Daoy (cell line): ENCODE measurements around the gene ADRM1. TPM values are rescaled to one million over a fixed set of nuclear protein-coding genes. Genes with fewer than 3 reads are reported as not detected.

Experiments used
- DNase-seq: peaks from one replicate; pipeline ENCODE4 v3.0.0-alpha.2; 2015; ENCODE audit warnings: low read depth
- total RNA-seq: library from RNA; depleted of rRNA; stranded (reverse); fragments of >200 nt; shearing (Covaris generic); gene quantifications from 2 replicates; pipeline ENCODE4 v1.2.3, GENCODE V29; 2014

ADRM1 gene
- total RNA-seq, 1 experiment from 2014 or later, result 390 TPM

DNA sequence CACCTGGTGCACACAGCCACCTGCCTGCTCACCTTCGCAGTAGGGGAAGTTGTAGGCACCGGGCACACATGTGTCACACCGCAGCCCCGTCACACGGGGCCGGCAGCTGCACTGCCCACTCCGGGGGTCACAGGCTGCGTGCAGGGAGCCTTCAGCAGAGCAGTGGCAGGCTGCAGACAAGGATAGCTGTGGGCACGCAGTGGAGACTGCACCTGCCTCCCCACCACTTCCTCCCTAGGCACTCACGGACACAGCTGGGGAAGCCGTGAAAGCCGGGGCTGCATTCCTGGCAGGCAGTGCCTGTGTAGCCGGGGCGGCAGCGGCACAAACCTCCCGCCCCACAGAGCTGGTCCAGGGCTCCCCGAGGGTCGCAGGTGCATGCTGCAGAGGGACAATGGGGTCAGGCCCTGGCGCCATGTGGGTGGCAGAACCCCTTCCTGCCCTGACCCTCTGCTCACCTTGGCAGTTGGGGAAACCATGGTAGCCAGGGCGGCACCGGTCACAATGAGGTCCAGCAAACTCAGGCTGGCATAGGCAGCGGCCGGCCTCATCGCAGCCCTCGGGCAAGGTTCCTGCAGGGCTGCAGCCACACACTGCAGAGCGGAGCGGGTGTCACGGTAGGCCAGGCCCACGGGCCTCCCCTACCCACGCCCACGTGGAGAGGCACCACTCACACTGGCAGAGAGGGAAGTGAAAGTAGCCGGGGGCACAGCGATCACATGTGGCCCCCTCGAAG lies 34.9 kb downstream of the ADRM1 start:
- DNase-seq, result no peak

DNA sequence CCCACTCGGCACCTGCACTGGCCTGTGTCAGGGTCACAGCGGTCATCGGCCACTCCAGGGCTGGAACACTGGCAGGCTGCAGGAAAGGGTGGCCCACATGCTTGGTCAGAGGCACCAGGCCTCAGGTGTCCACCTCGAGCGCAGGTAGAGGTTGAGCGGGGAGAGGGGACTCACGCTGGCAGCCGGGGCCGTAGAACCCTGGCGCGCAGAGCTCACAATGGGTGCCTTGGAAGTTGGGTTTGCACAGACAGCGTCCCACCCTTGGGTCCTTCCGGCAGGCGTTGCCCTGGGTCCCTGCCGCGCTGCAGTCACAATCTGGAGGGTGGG lies 35.5 kb downstream of the ADRM1 start:
- DNase-seq, result no peak

DNA sequence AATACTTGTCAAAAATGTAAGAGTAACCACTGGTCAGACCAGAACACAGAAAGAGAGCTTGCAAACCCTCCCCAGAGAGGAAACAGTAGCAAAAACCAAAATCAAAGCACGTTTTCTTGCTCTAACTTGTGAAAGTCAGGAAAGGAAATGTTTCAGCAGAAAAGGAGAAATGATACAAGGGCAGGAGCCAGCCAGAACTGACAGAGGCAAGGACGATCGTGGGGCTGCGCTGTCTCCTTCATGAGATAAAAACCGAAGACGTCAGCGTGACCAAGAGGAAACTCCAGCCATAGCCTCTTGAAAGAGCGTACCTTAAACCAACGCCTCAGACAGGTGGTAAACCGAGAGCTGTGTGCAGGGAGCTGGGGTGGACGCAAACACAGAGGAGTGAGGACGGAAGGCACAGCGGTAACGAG lies 36.9 kb downstream of the ADRM1 start:
- no peak for DNase-seq

DNA sequence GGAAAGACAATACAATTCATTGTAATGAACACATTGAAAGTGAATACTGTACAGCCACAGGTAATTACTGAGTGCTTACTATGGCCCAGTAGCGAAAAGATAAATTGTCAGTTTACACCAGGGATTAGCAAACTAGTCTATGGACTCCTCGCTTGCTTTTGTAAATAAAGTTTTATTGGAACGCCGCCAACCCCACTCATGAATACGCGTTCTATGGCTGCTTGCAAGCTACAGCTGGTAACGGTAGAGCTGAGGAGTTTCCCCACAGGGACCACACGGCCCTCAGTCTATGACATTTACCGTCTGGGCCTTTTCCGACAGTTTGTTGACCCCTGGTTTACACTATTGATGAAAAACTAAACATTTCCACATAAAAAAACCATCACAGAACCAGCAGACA lies 40.1 kb downstream of the ADRM1 start:
- no peak for DNase-seq

DNA sequence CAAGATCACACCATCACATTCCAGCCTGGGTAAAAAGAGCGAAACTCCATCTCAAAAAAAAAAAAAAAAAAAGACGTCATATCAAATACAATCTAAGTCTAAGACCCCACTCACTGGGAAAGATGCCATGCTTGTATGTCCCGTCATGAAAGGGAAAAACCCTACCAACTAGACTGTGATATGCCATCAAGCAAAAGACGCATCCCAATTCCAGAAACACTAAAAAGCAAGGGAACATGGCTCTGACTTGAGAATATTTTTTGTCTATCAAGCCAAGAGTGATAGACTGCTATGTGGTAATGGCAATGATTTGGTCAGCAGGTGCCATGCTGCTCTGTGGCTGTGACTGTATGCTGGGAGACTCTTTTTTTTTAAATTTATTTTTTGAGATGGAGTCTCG lies 41.3 kb downstream of the ADRM1 start:
- DNase-seq, result no peak

DNA sequence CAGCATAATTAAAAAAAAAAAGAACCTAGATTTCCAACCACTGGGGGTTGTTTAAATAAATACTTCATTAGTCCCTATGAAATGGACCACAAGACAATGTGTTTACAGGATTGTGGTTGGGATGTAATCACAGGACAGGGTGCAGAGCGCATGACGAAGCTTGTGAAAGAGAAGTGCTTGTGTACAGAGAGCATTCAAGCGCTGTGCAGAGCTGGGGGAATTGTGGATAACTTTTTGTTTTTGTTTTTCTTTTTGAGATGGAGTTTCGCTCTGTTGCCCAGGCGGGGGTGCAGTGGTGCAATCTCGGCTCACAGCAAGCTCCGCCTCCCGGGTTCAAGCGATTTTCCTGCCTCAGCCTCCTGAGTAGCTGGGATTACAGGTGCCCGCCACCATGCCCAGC lies 42.0 kb downstream of the ADRM1 start:
- peak; percentile 57 for DNase-seq

DNA sequence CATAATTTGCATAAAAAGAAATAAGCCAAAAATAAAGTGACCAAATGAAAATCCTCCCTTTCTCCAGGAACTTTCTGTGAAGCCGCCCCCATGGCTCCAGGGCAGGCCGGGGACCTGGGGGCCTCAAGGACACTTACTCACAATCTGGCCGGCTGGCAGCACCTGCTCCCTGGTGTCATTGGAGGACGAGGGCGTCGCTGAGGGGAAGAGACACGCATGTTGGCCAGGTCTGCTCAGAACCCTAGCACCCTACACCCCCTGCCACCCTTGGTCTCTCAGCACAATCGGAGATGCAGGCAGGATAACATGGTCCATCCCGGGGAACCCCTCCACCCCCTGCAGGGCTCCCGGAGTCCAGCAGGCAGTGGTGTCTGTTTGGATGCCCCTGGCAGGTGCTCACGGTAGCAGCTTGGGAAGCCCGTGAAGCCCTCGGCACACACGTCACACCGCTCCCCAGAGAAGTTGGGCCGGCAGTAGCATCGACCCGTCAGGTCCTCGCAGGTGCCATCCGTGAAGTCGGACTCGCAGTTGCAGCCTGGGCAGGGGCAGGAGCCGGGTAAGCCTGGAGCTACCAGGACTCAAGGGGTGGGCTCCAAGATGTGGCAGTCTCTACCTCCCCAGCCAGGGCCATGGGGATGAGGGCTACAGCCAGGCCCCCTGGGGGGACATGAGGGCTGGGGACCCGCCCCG lies 43.0 kb downstream of the ADRM1 start:
- DNase-seq, result no peak

DNA sequence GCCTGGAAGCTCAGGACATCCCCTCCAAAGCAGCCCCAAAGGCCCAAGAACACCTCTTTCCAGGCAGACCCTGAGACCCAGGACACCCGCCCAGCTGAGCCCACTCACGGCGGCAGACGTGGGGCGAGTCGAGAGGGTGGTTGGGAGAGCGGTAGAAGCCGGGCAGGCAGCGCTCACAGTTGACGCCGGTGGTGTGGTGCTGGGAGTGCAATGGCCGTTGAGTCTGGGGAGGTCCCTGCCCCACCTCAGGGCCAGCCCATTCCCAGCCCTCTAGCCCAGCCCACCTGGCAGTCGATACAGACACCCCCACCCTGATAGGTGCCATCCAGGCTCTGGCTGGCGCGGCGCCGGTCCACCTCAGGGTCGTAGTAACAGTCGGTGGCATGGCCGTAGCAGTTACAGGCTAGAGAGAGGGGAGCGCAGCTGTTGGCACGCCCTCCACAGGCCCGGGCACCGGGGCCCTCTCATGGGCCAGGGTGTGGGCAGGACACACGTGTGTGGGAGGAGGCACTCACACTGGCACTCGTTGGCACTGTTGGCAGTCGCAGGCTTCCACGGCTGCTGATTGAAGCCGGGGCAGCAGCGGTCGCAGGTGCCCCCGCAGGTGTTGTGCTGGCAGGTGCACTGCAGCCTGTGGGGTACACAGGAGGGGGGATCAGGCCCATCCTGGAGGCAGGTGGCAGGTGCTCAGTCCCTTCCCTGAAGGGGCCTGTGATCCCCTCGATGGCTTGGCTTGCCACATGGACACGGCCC lies 43.8 kb downstream of the ADRM1 start:
- DNase-seq, result no peak

DNA sequence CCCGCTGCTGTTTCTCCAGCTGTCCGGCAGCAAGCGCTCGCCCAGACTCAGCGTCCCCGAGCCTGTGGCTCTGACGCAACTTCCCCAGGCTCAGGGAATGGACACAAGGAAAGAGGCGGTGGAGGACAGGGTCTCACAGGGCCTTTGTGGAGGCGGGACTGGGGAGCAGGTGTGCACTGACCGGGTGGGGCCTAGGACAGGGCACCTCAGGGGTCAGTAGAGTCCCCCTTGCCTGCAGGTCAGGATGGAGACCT lies 44.3 kb downstream of the ADRM1 start:
- no peak for DNase-seq

DNA sequence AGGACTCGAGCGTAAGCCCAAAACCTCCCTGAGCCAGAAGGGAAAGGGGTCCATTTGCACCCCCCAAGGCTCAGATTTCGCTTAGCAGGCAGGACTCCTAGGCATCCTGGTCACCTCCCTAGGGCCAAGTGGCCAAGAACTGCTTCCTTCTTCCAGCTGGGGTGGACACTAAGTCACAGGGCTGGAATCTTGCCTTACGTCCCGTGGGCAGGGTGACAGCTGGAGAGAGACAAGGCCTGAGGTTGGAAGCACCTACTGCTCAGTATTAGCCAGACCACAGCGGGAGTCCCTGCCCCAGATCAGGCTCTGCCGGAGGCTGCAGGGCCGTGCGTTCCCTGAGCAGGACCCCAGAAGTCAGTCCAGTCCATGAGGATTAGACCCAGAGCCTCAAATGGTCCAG lies 44.6 kb downstream of the ADRM1 start:
- no peak for DNase-seq

DNA sequence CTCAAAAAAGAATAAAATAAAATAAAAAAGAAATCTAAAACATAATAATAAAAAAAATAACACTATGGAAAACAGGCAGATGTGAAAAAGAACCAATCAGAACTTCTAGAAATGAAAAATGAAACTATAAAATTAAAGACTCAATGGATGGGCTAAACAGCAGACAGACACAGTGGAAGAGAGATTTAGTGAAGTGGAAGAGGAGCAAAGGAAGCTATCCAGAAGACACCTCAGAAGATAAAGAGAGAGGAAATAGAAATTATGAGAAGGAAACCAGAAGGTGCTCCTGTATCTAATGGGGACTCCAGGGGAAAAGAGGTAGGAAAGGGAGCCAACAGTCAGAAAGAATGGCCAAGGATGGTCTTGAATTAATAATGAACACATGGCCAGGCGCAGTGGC lies 45.8 kb downstream of the ADRM1 start:
- no peak for DNase-seq

DNA sequence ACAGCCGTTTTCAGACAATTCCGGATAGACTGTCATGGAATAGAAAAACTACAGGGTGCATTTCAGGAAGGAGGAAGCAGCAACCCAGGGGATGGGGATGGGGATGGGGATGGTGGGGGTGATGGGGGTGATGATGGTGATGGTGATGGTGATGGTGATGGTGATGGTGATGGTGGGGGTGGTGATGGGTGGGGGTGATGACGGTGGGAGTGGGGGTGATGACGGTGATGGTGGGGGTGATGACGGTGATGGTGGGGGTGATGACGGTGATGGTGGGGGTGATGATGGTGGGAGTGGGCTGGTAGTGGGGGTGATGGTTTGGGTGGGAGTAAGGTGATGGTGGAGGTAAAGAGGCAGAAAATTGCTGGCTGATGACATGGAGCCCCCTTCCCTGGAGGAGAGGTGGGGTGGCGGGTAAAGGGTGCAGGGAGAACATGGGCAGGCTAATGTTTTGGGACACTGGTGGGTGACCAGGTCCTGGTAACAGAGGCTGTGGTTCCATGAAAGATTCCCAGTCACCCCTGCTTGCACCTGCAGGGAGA lies 46.8 kb downstream of the ADRM1 start:
- DNase-seq, result no peak

DNA sequence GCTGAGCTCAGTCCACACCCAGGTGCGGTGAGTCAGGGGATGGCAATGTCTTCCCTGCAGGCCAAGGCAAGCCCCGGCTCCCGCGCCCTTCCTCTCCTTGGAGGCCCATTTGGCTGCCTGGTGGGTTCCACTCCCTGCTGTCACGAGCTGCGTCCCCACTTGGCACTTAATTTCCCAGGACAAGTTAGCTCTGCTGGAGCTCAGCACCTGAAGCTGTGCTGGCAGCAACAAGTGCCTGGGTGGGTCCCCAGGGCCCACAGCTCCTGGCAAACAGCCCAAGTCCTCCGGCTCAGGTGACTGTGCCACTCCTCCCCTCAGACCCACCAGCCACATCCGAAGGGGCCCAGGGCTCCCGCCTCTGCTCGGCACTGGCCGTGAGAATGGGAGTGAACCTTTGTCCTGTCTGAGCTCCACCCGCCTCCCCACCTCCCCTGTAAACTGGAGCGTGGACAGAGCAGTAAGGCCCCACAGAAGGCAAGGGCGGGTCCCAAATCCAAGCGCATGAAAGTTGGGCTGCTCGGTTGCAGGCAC lies 47.4 kb downstream of the ADRM1 start:
- peak; percentile 62 for DNase-seq

DNA sequence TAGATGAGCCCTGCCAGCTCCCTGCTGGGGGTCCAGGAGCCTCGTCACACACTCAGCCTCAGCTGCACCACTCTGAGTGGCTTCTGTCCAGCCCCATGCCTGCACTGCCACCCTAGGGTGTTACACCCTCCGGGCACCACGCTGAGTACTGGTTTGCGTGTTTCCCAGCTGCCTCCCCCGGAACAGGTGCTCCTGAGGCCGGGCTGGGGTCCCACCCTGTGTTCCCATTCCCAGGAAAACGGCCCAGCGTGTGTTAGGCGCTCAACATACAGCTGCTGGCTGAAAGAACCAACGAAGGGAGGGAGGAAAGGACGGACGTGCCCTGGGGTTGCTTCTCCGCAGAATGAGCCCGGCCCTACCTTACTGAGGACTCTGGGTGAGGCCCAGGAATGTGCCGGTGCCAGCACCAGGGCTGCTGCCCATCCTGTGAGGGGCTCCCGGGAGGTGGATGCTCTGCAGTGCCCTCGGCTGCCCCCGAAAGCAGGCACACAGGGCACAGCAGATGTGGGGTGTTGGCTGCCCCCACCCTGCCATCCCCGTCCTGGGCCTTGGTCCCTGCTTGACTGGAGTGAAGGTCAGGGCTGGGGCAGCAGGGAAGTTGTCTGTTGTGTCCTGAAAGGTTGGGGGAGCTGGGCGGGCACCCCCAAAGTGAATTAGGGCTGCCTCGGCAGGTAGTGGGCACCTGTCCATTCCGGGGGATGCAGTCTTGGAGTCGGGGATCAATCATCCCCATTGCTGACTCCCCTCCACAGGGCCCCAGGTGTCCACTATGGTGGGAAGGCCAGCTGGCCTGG lies 48.0 kb downstream of the ADRM1 start:
- DNase-seq, result no peak

DNA sequence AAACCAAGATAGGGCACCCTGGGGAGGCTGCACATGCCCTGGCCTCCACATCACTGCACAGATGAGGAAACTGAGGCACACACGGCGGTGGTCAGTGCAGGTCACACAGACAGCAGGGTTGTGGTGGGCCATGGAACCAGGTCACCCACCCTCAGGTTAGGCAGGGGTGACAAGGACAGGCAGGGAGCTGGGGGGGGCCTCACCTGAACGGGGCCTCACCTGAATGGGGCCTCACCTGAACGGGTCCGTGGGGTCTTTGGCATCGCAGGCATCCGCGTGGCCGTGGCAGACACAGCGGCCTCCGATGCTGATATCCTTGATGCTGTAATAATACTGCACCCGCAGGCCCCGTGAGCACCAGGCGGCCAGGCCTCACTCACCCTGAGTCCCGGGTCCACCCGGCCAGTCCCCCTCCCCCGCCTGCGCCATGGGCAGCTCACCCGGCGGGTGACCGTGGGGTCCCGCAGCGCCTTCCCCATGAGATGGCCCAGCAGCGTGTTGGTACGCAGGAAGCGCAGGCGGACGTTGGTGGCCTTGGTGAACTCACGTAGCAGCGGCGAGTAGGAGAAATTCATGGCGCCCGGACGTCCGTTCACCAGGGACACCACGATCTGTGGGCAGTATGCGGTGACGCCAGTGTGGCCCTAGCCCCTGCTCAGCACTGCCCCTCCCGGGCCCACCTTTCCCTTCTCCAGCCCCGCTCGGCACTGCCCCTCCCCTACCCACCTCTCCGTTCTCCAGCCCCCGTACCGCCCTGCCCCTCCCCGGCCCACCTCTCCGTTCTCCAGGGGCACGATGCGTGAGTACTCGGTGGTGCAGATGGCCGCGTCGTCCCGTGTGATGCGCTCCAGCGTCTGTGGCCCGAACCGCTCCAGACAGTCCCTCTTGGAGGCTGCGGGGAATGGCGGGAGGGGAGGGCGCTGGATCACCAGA lies 48.9 kb downstream of the ADRM1 start:
- DNase-seq, result no peak

DNA sequence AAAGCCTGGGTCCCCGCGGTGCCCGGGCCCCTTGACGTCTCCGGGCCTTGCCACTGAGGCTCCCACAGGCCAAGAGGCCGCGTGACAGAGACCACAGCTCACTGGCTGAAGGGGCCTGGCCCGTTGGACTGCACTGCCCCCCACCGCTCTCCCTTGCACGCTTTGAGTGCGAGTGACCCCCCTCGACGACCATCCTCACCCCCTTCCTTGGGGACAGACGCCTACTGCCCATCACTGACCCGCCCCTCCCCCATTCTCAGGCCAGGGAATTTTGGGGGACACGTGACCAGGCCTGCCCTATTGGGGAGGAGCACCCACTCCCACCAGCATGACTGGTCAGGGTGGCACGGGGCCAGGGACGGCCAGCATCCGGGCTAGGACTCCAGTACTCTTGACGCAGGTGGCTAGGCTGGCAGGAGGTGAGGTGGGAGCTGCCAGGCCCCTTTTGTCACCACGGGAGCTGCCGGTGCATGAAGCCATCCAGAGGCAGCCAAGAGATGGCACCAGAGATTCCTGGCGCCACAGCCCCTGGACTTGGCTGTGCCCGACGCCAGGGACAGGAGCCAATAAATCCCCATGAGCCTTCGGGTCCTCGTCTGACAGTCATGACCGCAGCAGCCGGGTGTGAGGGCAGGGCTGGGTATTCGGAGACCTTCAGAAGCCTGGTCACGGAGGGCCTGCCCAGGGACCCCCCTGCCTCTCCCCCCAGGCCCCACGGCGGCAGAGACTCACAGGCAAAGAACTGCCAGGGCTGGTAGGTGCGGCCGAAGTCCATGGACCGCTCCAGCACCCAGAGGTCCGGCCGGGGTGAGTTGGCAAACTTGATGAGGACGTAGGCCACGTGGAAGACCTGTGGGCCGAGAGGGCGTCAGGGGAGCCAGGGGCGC lies 49.8 kb downstream of the ADRM1 start:
- peak; percentile 50 for DNase-seq

DNA sequence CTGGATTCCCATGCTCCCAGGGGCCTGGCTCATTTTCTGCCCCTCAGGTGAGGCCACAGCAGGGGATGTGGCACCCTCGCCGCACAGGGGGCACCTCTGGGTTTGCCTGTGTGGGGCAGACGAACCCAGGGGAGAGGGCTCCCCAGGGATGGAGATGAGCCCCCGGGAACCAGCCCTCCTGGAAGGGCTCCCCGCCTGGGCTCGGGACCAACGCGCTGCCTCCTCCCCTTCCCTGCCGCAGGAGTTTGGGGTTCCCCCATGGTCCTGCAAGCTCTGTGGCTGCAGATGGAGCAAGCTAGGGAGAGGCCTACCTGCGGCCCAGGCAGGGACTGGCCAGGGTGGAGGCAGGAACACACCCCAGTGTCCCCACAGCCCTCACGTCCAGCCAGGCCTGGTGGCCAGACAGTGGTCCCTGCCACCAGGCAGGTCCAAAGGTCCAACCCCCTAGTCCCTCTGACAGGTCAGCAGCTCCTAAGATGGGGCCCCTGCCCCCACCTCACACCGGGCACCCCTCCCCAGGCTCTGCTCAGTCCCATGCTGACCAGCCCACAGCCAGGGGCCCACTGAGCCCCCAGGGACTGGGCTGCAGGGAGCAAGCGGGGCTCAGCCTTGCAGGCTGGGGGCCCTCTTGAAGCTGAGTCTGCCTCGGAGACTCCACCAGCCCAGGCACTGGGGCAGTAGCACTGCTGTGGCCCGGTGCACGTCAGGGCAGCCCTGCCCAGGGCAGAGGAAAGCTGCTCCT lies 50.7 kb downstream of the ADRM1 start:
- no peak for DNase-seq

DNA sequence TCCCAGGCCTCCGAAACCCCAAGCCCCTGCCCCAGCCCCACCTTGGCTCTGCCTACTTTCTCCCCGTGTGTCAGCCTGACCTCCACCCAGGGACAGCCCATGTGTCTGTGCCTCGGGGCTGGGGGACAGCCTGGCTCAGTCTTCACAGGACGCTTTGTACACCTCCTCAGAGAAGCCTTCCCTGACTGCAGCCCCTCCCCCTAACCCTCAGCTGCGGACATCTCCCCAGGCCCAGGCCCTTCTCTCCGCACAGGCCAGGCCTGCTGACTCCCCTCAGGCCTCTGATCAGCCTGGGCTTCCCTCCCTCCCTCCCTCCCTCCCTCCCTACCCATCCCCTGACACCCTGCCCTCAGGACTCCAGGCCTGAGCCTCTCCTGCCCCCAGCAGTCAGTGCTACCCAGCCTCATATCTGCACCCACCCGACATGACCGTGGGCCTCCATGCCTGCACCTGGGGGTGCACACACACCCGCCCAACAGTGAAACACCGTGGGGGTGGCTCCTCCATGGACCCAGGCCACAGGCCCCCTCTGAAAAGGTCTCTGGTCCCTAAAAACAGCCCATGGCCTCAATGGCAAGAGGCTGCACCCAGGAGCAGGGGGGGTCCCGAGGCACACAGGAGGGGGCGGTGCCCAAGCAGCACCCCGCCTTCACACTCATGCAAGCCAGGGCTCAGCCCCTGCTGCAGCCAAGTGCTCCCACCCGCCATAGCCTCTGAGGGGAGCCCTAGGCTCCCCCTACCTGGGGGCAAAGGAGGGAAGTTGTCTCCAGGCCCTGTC lies 51.4 kb downstream of the ADRM1 start:
- DNase-seq, result no peak
